Measurements from ENCODE around the gene SPACA9. TPM values are rescaled to one million over a fixed set of nuclear protein-coding genes. Genes with fewer than 3 reads are reported as not detected.

Gene SPACA9
- total and polyA plus RNA-seq, 10 of the 15 experiments (the other 5 are each of a cell fraction or from before 2014, with no cell fraction given): 0.68 to 2.9 (median 1.0) TPM

GRCh38 chr9:132876849-132877248 is 1.8 kb upstream of the SPACA9 start (continued):
- TF ChIP-seq ZNF592 (IDR thresholded peaks at IDR 0.05): no peak
- no peak for TF ChIP-seq HDAC6 (IDR thresholded peaks at IDR 0.05; ENCODE audit: unreplicated experiment)
- no peak for TF ChIP-seq JUNB (IDR thresholded peaks at IDR 0.05)
- TF ChIP-seq FOXM1 (IDR thresholded peaks at IDR 0.05; ENCODE audit: low read depth, low read length): no peak
- TF ChIP-seq ASH2L (IDR thresholded peaks at IDR 0.05; ENCODE audit: borderline replicate concordance, low read depth): no peak
- no peak for TF ChIP-seq CHD1 (IDR thresholded peaks at IDR 0.05; ENCODE audit: low read depth, low read length)
- no peak for TF ChIP-seq CBX5 (IDR thresholded peaks at IDR 0.05; ENCODE audit: low read depth)
- no peak for TF ChIP-seq EGR1 (IDR thresholded peaks at IDR 0.05; ENCODE audit: borderline replicate concordance in 1 of 2, low read depth in 2 of 2, low read length in 2 of 2)
- TF ChIP-seq NRF1 (conservative IDR thresholded peaks at IDR 0.05; ENCODE audit: low read depth, low read length): no peak

GRCh38 chr9:132877458-132877823 is 1.3 kb upstream of the SPACA9 start:
- H2AFZ ChIP-seq (ENCODE audit: control insufficient read depth, low read depth, low read length): peak overlapping the region; percentile 92
- RAD21 ChIA-PET (ENCODE audit: unreplicated experiment): interaction anchor here (0.6 kb wide), 1 partner anchor 1099 kb away, joined by 3 read pairs; no protein-coding TSS in a partner anchor
- in situ Hi-C loops (cut with MboI) (no loop called here), intact Hi-C loops (cut with micrococcal nuclease; ENCODE audit: unreplicated experiment) (no loop called here)
- no peak overlapping the region; the same call in 1 of the 2 replicates for H3K4me3 ChIP-seq
- WGBS (ENCODE audit: insufficient coverage, insufficient replicate concordance, low lambda C conversion rate, missing lambda C conversion rate): 76% methylated on average over 14 of the region's 14 CpGs
- POLR2A ChIA-PET: no interaction called here
- H3K9ac ChIP-seq (ENCODE audit: control insufficient read depth, insufficient read depth, low read length): no peak overlapping the region
- no peak for DNase-seq (ENCODE audit: low read depth, low spot score)
- H4K20me1 ChIP-seq (ENCODE audit: control insufficient read depth, insufficient read depth): no peaks in the 10 kb centered on the region
- no peaks in the 10 kb centered on the region for H3K36me3 ChIP-seq (ENCODE audit: control insufficient read depth in 2 of 2, insufficient read depth in 2 of 2, low read length in 1 of 2)
- ATAC-seq: no peak
- no peaks in the 10 kb centered on the region for H3K9me3 ChIP-seq (replicated peaks; ENCODE audit: control insufficient read depth, insufficient read depth, low read length)
- CTCF ChIA-PET: interaction anchor here (6.1 kb wide), 1 partner anchor 24 kb away, joined by 32 read pairs; no protein-coding TSS in a partner anchor
- FAIRE-seq: no peak
- SMC1A ChIA-PET (ENCODE audit: uncharacterized antibody, unreplicated experiment): interaction anchor here (0.9 kb wide), 1 partner anchor 9 kb away, joined by 3 read pairs; no protein-coding TSS in a partner anchor
- H3K27me3 ChIP-seq (replicated peaks in 1 of 2; ENCODE audit: control insufficient read depth in 2 of 2, insufficient read depth in 2 of 2, low read length in 1 of 2): 0 out of 4 replicates have a peak, but pooled peaks cover 0 to 4% of the 10 kb centered on the region in 2 experiments
- H3K79me2 ChIP-seq (ENCODE audit: control insufficient read depth, insufficient read depth, low read length): no peaks in the 10 kb centered on the region
- H3K27ac ChIP-seq (ENCODE audit: control insufficient read depth, insufficient read depth): no peak overlapping the region
- peak overlapping the region; percentile 98 for H3K4me2 ChIP-seq (ENCODE audit: control insufficient read depth, insufficient read depth)
- no TSS peak for BruUV-seq (replicated peaks)
- H3K4me1 ChIP-seq (ENCODE audit: control insufficient read depth, insufficient read depth, low read length): no peaks in the 10 kb centered on the region
- TF ChIP-seq ZBTB40 (IDR thresholded peaks at IDR 0.05; ENCODE audit: borderline replicate concordance) (no peak), CBX5 (IDR thresholded peaks at IDR 0.05; ENCODE audit: low read depth) (no peak), IKZF1 (conservative IDR thresholded peaks at IDR 0.05) (no peak), RUNX3 (IDR thresholded peaks at IDR 0.05; ENCODE audit: low read length) (no peak)

Measured in GM12878 (cell line).